ENCODE results near the gene FAIM2.

DNA sequence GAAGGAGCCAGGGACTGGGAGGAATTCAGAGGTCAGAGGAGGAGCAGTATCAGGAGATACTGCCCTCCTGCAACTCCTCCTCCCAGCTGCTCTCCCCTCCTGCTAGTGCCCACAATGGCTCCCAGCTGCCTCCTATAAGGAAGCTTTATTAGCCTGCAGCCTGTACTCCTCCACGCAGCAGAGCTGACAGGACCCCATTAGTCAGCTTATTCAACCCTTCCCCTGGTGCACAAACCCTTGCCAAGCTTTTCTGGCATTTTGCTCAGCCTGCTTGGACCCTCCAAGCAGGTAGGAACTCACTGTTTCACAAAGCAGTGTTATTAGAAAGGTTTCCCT, 39.9 kb upstream of the FAIM2 start:
- TF ChIP-seq, protein P1, sequence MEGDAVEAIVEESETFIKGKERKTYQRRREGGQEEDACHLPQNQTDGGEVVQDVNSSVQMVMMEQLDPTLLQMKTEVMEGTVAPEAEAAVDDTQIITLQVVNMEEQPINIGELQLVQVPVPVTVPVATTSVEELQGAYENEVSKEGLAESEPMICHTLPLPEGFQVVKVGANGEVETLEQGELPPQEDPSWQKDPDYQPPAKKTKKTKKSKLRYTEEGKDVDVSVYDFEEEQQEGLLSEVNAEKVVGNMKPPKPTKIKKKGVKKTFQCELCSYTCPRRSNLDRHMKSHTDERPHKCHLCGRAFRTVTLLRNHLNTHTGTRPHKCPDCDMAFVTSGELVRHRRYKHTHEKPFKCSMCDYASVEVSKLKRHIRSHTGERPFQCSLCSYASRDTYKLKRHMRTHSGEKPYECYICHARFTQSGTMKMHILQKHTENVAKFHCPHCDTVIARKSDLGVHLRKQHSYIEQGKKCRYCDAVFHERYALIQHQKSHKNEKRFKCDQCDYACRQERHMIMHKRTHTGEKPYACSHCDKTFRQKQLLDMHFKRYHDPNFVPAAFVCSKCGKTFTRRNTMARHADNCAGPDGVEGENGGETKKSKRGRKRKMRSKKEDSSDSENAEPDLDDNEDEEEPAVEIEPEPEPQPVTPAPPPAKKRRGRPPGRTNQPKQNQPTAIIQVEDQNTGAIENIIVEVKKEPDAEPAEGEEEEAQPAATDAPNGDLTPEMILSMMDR (IDR thresholded peaks at IDR 0.05): no peak
- no peak for TF ChIP-seq POLR2AphosphoS5 (IDR thresholded peaks at IDR 0.05; ENCODE audit: low read depth, low read length)
- TF ChIP-seq, protein P2, sequence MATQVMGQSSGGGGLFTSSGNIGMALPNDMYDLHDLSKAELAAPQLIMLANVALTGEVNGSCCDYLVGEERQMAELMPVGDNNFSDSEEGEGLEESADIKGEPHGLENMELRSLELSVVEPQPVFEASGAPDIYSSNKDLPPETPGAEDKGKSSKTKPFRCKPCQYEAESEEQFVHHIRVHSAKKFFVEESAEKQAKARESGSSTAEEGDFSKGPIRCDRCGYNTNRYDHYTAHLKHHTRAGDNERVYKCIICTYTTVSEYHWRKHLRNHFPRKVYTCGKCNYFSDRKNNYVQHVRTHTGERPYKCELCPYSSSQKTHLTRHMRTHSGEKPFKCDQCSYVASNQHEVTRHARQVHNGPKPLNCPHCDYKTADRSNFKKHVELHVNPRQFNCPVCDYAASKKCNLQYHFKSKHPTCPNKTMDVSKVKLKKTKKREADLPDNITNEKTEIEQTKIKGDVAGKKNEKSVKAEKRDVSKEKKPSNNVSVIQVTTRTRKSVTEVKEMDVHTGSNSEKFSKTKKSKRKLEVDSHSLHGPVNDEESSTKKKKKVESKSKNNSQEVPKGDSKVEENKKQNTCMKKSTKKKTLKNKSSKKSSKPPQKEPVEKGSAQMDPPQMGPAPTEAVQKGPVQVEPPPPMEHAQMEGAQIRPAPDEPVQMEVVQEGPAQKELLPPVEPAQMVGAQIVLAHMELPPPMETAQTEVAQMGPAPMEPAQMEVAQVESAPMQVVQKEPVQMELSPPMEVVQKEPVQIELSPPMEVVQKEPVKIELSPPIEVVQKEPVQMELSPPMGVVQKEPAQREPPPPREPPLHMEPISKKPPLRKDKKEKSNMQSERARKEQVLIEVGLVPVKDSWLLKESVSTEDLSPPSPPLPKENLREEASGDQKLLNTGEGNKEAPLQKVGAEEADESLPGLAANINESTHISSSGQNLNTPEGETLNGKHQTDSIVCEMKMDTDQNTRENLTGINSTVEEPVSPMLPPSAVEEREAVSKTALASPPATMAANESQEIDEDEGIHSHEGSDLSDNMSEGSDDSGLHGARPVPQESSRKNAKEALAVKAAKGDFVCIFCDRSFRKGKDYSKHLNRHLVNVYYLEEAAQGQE (IDR thresholded peaks at IDR 0.05; ENCODE audit: insufficient read depth in 1 of 2, low read depth in 2 of 2, low read length in 1 of 2): no peak
- no peak for TF ChIP-seq SIN3A (IDR thresholded peaks at IDR 0.05; ENCODE audit: borderline replicate concordance, insufficient read depth, low read depth, low read length)

Measured in Panc1 (cell line).